Astrocyte of the spinal cord (primary cell): ENCODE data around the gene MCF2L2.

Experiments
- DNase-seq: peaks from one replicate; pipeline ENCODE4 v3.0.0; 2011; ENCODE audit warnings: low read depth, low spot score
- H3K4me3 ChIP-seq: 2 replicates; pipeline ENCODE4 v1.5.1; 2011; ENCODE audit warnings: low read depth, mild to moderate bottlenecking, low read length, moderate library complexity
- CTCF ChIP-seq: IDR thresholded peaks from 2 replicates; pipeline ENCODE4 v1.5.1; 2012; ENCODE audit warnings: low read depth, mild to moderate bottlenecking, low read length, inconsistent platforms
- in situ Hi-C: cut with HindIII; loops from 2 replicates; pipeline ENCODE4 v1.10.0; 2017; ENCODE audit warnings: low sequenced_read_pairs

MCF2L2 gene

GRCh38 chr3:183224180-183224970, 204.0 kb downstream of the MCF2L2 start:
- no peak for TF ChIP-seq CTCF
- H3K4me3 ChIP-seq = no peak overlapping the region
- DNase-seq = no peak
- in situ Hi-C loops = no loop called here

- TF ChIP-seq CTCF = no peak
- in situ Hi-C loops = no loop called here
- H3K4me3 ChIP-seq = no peak overlapping the region
- DNase-seq = no peak
Observed at GRCh38 chr3:183222631-183223235, 205.7 kb downstream of the MCF2L2 start.

- TF ChIP-seq CTCF = no peak
- in situ Hi-C loops = no loop called here
- no peak overlapping the region for H3K4me3 ChIP-seq
- DNase-seq = no peak
Observed at GRCh38 chr3:183220828-183221227, 207.6 kb downstream of the MCF2L2 start.

GRCh38 chr3:183218826-183219225, 209.6 kb downstream of the MCF2L2 start:
- DNase-seq = no peak
- no peak overlapping the region for H3K4me3 ChIP-seq
- no peak for TF ChIP-seq CTCF
- in situ Hi-C loops = no loop called here

- DNase-seq = no peak
- no peak for TF ChIP-seq CTCF
- no peak overlapping the region for H3K4me3 ChIP-seq
- in situ Hi-C loops = no loop called here
Observed at GRCh38 chr3:183217548-183218332, 210.7 kb downstream of the MCF2L2 start.

GRCh38 chr3:183215591-183216202, 212.7 kb downstream of the MCF2L2 start:
- DNase-seq = no peak
- H3K4me3 ChIP-seq = no peak overlapping the region
- TF ChIP-seq CTCF = no peak
- in situ Hi-C loops = no loop called here
